A549 (cell line): Measurements from ENCODE around the gene RAB3C.

ENCODE experiments used
- CTCF ChIP-seq: fragments of >200 bp; sonication (Bioruptor Twin); formaldehyde crosslinking; IDR thresholded peaks from 3 replicates; pipeline ENCODE4 v1.5.1; 2016
- ESRRA ChIP-seq: fragments of 150-350 bp; IDR thresholded peaks from 2 replicates; pipeline ENCODE4 v1.6.1; 2014; ENCODE audit warnings: mild to moderate bottlenecking, low read length, borderline replicate concordance
- HMGXB4 ChIP-seq: fragments of 250-450 bp; sonication (Bioruptor Pico); IDR thresholded peaks from 2 replicates; pipeline ENCODE4 v1.5.0; 2021; ENCODE audit warnings: mild to moderate bottlenecking, moderate library complexity, borderline replicate concordance
- MYC ChIP-seq: IDR thresholded peaks from 2 replicates; pipeline ENCODE4 v1.6.1; 2012; ENCODE audit warnings: mild to moderate bottlenecking, inconsistent platforms, low read length, improper control_type of control experiment, borderline replicate concordance

GRCh38 chr5:58703925-58704555, 121.2 kb downstream of the RAB3C start:
- no peak for TF ChIP-seq MYC
- TF ChIP-seq CTCF: no peak
- TF ChIP-seq ESRRA: no peak
- no peak for TF ChIP-seq HMGXB4 (CRISPR knock-in tag)
